ENCODE data around the gene WDR17. TPM values are rescaled to one million over a fixed set of nuclear protein-coding genes. Genes with fewer than 3 reads are reported as not detected.

Gene WDR17
- total RNA-seq, 5 donors from 2014 or later (not counting 1 experiment from before 2014, with no cell fraction given), result 0.92 to 2.0 (median 0.98) TPM

GRCh38 chr4:176198316-176198903, 132.8 kb downstream of the WDR17 start:
- H3K4me3 ChIP-seq (ENCODE audit: control insufficient read depth in 1 of 2, extremely low read depth in 1 of 2, low read length in 1 of 2), result no peak overlapping the region
- Mint-ChIP-seq H3K9me3 (no peaks in the 10 kb centered on the region), H3K27ac (no peak overlapping the region), H3K4me1 (peaks cover 9% of the 10 kb centered on the region in 3 donors), H3K4me3 (no peak overlapping the region), H3K27me3 (peaks cover 10% of the 10 kb centered on the region in 2 donors), H3K36me3 (peaks cover 2% of the 10 kb centered on the region)
- DNase-seq (no peak), ATAC-seq (replicated peaks in 1 of 4) (no peak)
- 100% methylated on average over 1 of the region's 8 CpGs for WGBS (ENCODE audit: insufficient coverage)
- no peaks in the 10 kb centered on the region for H3K36me3 ChIP-seq (ENCODE audit: control insufficient read depth in 2 of 2, extremely low read depth in 1 of 2, insufficient read depth in 1 of 2, low read length in 1 of 2)
- H3K9me3 ChIP-seq, result no peaks in the 10 kb centered on the region
- POLR2A ChIA-PET, result no interaction called here
- H3K27me3 ChIP-seq (replicated peaks in 1 of 2; ENCODE audit: control insufficient read depth in 2 of 2, extremely low read depth in 1 of 2, insufficient read depth in 2 of 2, low read length in 1 of 2), result peaks cover 0 to 10% of the 10 kb centered on the region in 2 experiments
- no peak overlapping the region for H3K27ac ChIP-seq (ENCODE audit: low read length)
- CTCF ChIA-PET, result no interaction called here
- H3K4me1 ChIP-seq (ENCODE audit: control insufficient read depth in 1 of 2, extremely low read depth in 1 of 2, insufficient read depth in 2 of 2, low read length in 2 of 2), result peaks cover 0 to 8% of the 10 kb centered on the region in 2 experiments

- Mint-ChIP-seq H3K9me3 (no peaks in the 10 kb centered on the region), H3K27ac (no peak overlapping the region), H3K36me3 (no peaks in the 10 kb centered on the region), H3K4me1 (no peaks in the 10 kb centered on the region), H3K27me3 (peaks cover 30 to 34% of the 10 kb centered on the region in 2 donors), H3K4me3 (no peak overlapping the region)
- Histone ChIP-seq H3K4me3 (ENCODE audit: control insufficient read depth in 1 of 2, extremely low read depth in 1 of 2, low read length in 1 of 2) (no peak overlapping the region), H3K4me1 (ENCODE audit: control insufficient read depth in 1 of 2, extremely low read depth in 1 of 2, insufficient read depth in 2 of 2, low read length in 2 of 2) (no peaks in the 10 kb centered on the region), H3K9me3 (no peaks in the 10 kb centered on the region), H3K36me3 (ENCODE audit: control insufficient read depth in 2 of 2, extremely low read depth in 1 of 2, insufficient read depth in 1 of 2, low read length in 1 of 2) (no peaks in the 10 kb centered on the region), H3K27me3 (replicated peaks in 1 of 2; ENCODE audit: control insufficient read depth in 2 of 2, extremely low read depth in 1 of 2, insufficient read depth in 2 of 2, low read length in 1 of 2) (peaks cover 0 to 14% of the 10 kb centered on the region in 2 experiments), H3K27ac (ENCODE audit: low read length) (no peak overlapping the region)
- DNase-seq (no peak), ATAC-seq (replicated peaks in 1 of 4) (no peak)
- no CpG with 5 or more reads among the region's 4 CpGs for WGBS (ENCODE audit: insufficient coverage)
- CTCF ChIA-PET, result no interaction called here
- POLR2A ChIA-PET, result no interaction called here
These were observed 139.7 kb downstream of the WDR17 start for GRCh38 chr4:176205299-176205698.

- peaks cover 29 to 41% of the 10 kb centered on the region in 2 donors for H3K27me3 Mint-ChIP-seq
- 100% methylated on average over 1 of the region's 5 CpGs for WGBS (ENCODE audit: insufficient coverage)
- ATAC-seq (replicated peaks in 1 of 4), result no peak
These were observed 142.2 kb downstream of the WDR17 start for GRCh38 chr4:176207839-176208238.

GRCh38 chr4:176209535-176209934, 143.9 kb downstream of the WDR17 start:
- Histone ChIP-seq H3K9me3 (no peaks in the 10 kb centered on the region), H3K4me1 (ENCODE audit: control insufficient read depth in 1 of 2, extremely low read depth in 1 of 2, insufficient read depth in 2 of 2, low read length in 2 of 2) (no peaks in the 10 kb centered on the region), H3K36me3 (ENCODE audit: control insufficient read depth in 2 of 2, extremely low read depth in 1 of 2, insufficient read depth in 1 of 2, low read length in 1 of 2) (no peaks in the 10 kb centered on the region), H3K27ac (ENCODE audit: low read length) (no peak overlapping the region), H3K4me3 (ENCODE audit: control insufficient read depth in 1 of 2, extremely low read depth in 1 of 2, low read length in 1 of 2) (no peak overlapping the region), H3K27me3 (replicated peaks in 1 of 2; ENCODE audit: control insufficient read depth in 2 of 2, extremely low read depth in 1 of 2, insufficient read depth in 2 of 2, low read length in 1 of 2) (peaks cover 0 to 15% of the 10 kb centered on the region in 2 experiments)
- no peaks in the 10 kb centered on the region for H3K4me1 Mint-ChIP-seq
- no peak overlapping the region for H3K27ac Mint-ChIP-seq
- H3K36me3 Mint-ChIP-seq, result no peaks in the 10 kb centered on the region
- peaks cover 23 to 37% of the 10 kb centered on the region in 2 donors for H3K27me3 Mint-ChIP-seq
- no CpG with 5 or more reads among the region's 4 CpGs for whole genome bisulfite sequencing (ENCODE audit: insufficient coverage)
- ChIA-PET POLR2A (no interaction called here), CTCF (no interaction called here)
- DNase-seq (no peak), ATAC-seq (replicated peaks in 1 of 4) (no peak)
- H3K9me3 Mint-ChIP-seq, result peaks cover 0 to 3% (median 0%) of the 10 kb centered on the region in 3 donors
- H3K4me3 Mint-ChIP-seq, result no peak overlapping the region

More at GRCh38 chr4:176207839-176208238, 142.2 kb downstream of the WDR17 start:
- Mint-ChIP-seq H3K4me1 (no peaks in the 10 kb centered on the region), H3K4me3 (no peak overlapping the region), H3K36me3 (no peaks in the 10 kb centered on the region), H3K9me3 (peaks cover 0 to 3% (median 0%) of the 10 kb centered on the region in 3 donors), H3K27ac (no peak overlapping the region)
- CTCF ChIA-PET, result no interaction called here
- DNase-seq, result no peak
- H3K27ac ChIP-seq (ENCODE audit: low read length), result no peak overlapping the region
- peaks cover 0 to 15% of the 10 kb centered on the region in 2 experiments for H3K27me3 ChIP-seq (replicated peaks in 1 of 2; ENCODE audit: control insufficient read depth in 2 of 2, extremely low read depth in 1 of 2, insufficient read depth in 2 of 2, low read length in 1 of 2)
- no peaks in the 10 kb centered on the region for H3K36me3 ChIP-seq (ENCODE audit: control insufficient read depth in 2 of 2, extremely low read depth in 1 of 2, insufficient read depth in 1 of 2, low read length in 1 of 2)
- POLR2A ChIA-PET, result no interaction called here
- H3K4me3 ChIP-seq (ENCODE audit: control insufficient read depth in 1 of 2, extremely low read depth in 1 of 2, low read length in 1 of 2), result no peak overlapping the region
- H3K4me1 ChIP-seq (ENCODE audit: control insufficient read depth in 1 of 2, extremely low read depth in 1 of 2, insufficient read depth in 2 of 2, low read length in 2 of 2), result no peaks in the 10 kb centered on the region
- H3K9me3 ChIP-seq, result no peaks in the 10 kb centered on the region

- ChIA-PET CTCF (no interaction called here), POLR2A (no interaction called here)
- Mint-ChIP-seq H3K36me3 (no peaks in the 10 kb centered on the region), H3K4me3 (no peak overlapping the region), H3K4me1 (no peaks in the 10 kb centered on the region), H3K27ac (no peak overlapping the region), H3K27me3 (peaks cover 23 to 35% of the 10 kb centered on the region in 2 donors), H3K9me3 (peaks cover 0 to 3% (median 0%) of the 10 kb centered on the region in 3 donors)
- Histone ChIP-seq H3K4me1 (ENCODE audit: control insufficient read depth in 1 of 2, extremely low read depth in 1 of 2, insufficient read depth in 2 of 2, low read length in 2 of 2) (no peaks in the 10 kb centered on the region), H3K4me3 (ENCODE audit: control insufficient read depth in 1 of 2, extremely low read depth in 1 of 2, low read length in 1 of 2) (no peak overlapping the region), H3K27ac (ENCODE audit: low read length) (no peak overlapping the region), H3K27me3 (replicated peaks in 1 of 2; ENCODE audit: control insufficient read depth in 2 of 2, extremely low read depth in 1 of 2, insufficient read depth in 2 of 2, low read length in 1 of 2) (peaks cover 0 to 15% of the 10 kb centered on the region in 2 experiments), H3K36me3 (ENCODE audit: control insufficient read depth in 2 of 2, extremely low read depth in 1 of 2, insufficient read depth in 1 of 2, low read length in 1 of 2) (no peaks in the 10 kb centered on the region), H3K9me3 (no peaks in the 10 kb centered on the region)
- DNase-seq (no peak), ATAC-seq (replicated peaks in 1 of 4) (no peak)
- 82% methylated on average over 2 of the region's 3 CpGs for whole genome bisulfite sequencing (ENCODE audit: insufficient coverage)
These were observed 144.5 kb downstream of the WDR17 start for GRCh38 chr4:176210101-176210500.

- ChIA-PET POLR2A (no interaction called here), CTCF (interaction anchor here in 1 of 2 donors (0.7 kb wide), 1 partner anchor 68 kb away, joined by 3 read pairs; no protein-coding TSS in a partner anchor)
- Histone ChIP-seq H3K4me3 (ENCODE audit: control insufficient read depth in 1 of 2, extremely low read depth in 1 of 2, low read length in 1 of 2) (no peak overlapping the region), H3K9me3 (no peaks in the 10 kb centered on the region), H3K27me3 (replicated peaks in 1 of 2; ENCODE audit: control insufficient read depth in 2 of 2, extremely low read depth in 1 of 2, insufficient read depth in 2 of 2, low read length in 1 of 2) (peaks cover 0 to 15% of the 10 kb centered on the region in 2 experiments), H3K4me1 (ENCODE audit: control insufficient read depth in 1 of 2, extremely low read depth in 1 of 2, insufficient read depth in 2 of 2, low read length in 2 of 2) (no peaks in the 10 kb centered on the region), H3K27ac (ENCODE audit: low read length) (no peak overlapping the region), H3K36me3 (ENCODE audit: control insufficient read depth in 2 of 2, extremely low read depth in 1 of 2, insufficient read depth in 1 of 2, low read length in 1 of 2) (no peaks in the 10 kb centered on the region)
- DNase-seq (no peak), ATAC-seq (replicated peaks in 1 of 4) (no peak)
- Mint-ChIP-seq H3K27me3 (peaks cover 21 to 29% of the 10 kb centered on the region in 2 donors), H3K36me3 (no peaks in the 10 kb centered on the region), H3K9me3 (peaks cover 0 to 3% (median 0%) of the 10 kb centered on the region in 3 donors), H3K4me3 (no peak overlapping the region), H3K27ac (no peak overlapping the region), H3K4me1 (no peaks in the 10 kb centered on the region)
- WGBS (ENCODE audit: insufficient coverage), result 75% methylated on average over 2 of the region's 7 CpGs
These were observed 145.1 kb downstream of the WDR17 start for GRCh38 chr4:176210579-176211296.

Measured in T-cell (primary cell).